Fibroblast of pulmonary artery (primary cell): Measurements from ENCODE around the gene TBX1.

Source experiments
- DNase-seq: peaks from one replicate; pipeline ENCODE4 v3.0.0-alpha.2; 2010; ENCODE audit warnings: low read depth
- H3K4me3 ChIP-seq: replicated peaks from 2 replicates; pipeline ENCODE4 v1.5.1; 2011; ENCODE audit warnings: low read depth, mild to moderate bottlenecking, control low read depth, low read length, moderate library complexity
- TF ChIP-seq, protein P1 (sequence below): IDR thresholded peaks from 2 replicates; pipeline ENCODE4 v1.5.1; 2011; ENCODE audit warnings: mild to moderate bottlenecking, control low read depth, low read length, inconsistent platforms; ENCODE audit errors: missing control alignments

TBX1 gene

GRCh38 chr22:19743651-19744050 lies 16.9 kb upstream of the TBX1 start:
- no peak overlapping the region for H3K4me3 ChIP-seq
- DNase-seq: no peak
- TF ChIP-seq, protein P1, sequence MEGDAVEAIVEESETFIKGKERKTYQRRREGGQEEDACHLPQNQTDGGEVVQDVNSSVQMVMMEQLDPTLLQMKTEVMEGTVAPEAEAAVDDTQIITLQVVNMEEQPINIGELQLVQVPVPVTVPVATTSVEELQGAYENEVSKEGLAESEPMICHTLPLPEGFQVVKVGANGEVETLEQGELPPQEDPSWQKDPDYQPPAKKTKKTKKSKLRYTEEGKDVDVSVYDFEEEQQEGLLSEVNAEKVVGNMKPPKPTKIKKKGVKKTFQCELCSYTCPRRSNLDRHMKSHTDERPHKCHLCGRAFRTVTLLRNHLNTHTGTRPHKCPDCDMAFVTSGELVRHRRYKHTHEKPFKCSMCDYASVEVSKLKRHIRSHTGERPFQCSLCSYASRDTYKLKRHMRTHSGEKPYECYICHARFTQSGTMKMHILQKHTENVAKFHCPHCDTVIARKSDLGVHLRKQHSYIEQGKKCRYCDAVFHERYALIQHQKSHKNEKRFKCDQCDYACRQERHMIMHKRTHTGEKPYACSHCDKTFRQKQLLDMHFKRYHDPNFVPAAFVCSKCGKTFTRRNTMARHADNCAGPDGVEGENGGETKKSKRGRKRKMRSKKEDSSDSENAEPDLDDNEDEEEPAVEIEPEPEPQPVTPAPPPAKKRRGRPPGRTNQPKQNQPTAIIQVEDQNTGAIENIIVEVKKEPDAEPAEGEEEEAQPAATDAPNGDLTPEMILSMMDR: no peak

DNA sequence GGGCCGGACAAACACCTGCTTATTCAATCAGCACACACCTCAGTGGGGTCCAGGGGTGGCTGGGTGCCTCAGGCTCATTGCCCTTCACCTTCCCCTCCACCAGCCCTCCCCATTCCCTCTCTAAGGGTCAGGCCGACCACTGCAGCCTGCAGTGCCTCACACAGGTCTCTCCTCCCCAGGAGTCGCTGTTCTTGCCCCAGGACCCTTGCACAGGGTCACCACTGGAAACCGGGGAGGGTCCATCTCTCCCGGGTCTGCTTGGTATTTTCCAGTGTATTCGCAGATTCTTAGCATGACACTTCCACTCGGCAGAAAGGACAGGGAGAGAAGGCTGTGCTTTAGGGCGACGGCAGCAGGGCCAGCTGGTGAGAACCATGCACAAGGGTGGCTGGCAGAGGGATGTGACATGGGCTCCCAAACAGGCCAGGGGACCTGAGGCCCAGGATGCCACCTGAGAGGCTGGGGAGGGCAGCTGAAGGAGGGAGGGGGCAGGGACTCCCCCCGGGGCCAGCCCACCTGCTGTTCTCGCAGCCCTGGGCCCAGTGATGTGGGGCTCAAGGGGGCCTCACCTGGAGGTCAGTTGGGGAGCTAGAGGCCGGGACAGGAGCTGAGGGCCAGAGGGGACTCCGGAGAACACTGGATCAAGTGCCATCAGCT lies 16.1 kb upstream of the TBX1 start:
- TF ChIP-seq, protein P1: no peak
- DNase-seq: no peak
- no peak overlapping the region for H3K4me3 ChIP-seq

- TF ChIP-seq, protein P1: no peak
- DNase-seq: no peak
Observed at GRCh38 chr22:19745155-19746101, 15.2 kb upstream of the TBX1 start.

DNA sequence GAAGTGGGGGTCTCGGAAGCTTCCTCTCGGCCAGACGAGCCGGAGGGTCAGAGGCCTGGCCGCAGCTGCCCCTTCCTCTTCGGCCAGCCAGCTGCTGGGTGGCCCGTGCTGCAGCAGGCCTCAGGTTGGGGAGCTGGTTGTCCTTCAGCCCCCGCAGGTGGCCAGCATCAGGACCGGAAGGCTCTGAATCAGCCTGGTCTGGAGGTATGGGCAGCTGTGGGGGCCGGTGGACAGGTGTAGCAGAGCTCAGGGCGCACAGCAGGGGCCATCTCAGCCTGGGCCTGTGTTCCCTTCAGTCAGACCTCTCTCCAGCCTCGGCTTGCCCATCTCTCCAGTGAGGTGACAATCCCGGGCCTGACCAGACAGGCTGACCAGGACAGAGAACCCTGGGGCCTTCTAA lies 13.9 kb upstream of the TBX1 start:
- H3K4me3 ChIP-seq: no peak overlapping the region
- TF ChIP-seq, protein P1: no peak
- DNase-seq: no peak

More at GRCh38 chr22:19745155-19746101, 15.2 kb upstream of the TBX1 start:
- H3K4me3 ChIP-seq: no peak overlapping the region

GRCh38 chr22:19747551-19747950 lies 13.0 kb upstream of the TBX1 start:
- DNase-seq: no peak
- TF ChIP-seq, protein P1: no peak
- no peak overlapping the region for H3K4me3 ChIP-seq

DNA sequence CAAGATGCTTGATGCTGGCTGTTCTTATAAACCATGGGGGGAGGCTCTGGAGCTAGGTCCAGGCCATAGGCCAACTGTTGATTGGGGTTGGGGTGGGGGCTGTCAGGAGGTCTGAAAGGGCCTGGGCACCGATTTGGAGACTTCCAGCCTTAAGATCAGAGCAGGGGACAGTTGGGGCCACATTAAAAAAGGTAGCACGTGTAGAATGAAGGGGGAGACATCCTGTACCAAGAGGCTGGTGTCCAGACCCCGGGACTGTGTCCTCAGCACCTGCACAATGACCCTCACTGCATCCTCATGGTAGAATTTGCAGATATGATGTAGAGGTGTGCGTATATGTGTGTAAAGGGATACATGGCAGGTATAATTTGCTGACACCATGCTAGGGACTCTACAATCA lies 12.4 kb upstream of the TBX1 start:
- TF ChIP-seq, protein P1: no peak

More for the DNA sequence above, 12.4 kb upstream of the TBX1 start:
- no peak overlapping the region for H3K4me3 ChIP-seq
- no peak for DNase-seq
